HepG2 (cell line): ENCODE measurements around the gene CIAO3. TPM values are rescaled to one million over a fixed set of nuclear protein-coding genes. Genes with fewer than 3 reads are reported as not detected.
A peak's percentile ranks its signal among the peaks of the same experiment; 100 is the strongest.

ENCODE experiments used
- ATAC-seq: fragments of 200-7000 bp; cut with Tn5 transposase; 3 replicates; pipeline ENCODE4 v1.9.1; 2020; ENCODE audit warnings: mild to moderate bottlenecking, moderate library complexity
- BruUV-seq: library from RNA; stranded (reverse); fragments of 400-500 nt; replicated peaks from 2 replicates; lab custom pipeline; 2021; lab: Mats Ljungman, UMichigan
- CTCF ChIA-PET: fragments of 300-600 bp; formaldehyde crosslinking; extraction: SDS; loops from one replicate; lab custom pipeline; 2021; ENCODE audit warnings: low total read pairs, inconsistent platforms, low intra/inter-chr PET ratio; lab: Yijun Ruan, JAX
- POLR2A ChIA-PET: fragments of 350-600 bp; sonication (Branson Sonifier 250); formaldehyde crosslinking; loops from one replicate; lab custom pipeline; 2020; ENCODE audit warnings: antibody characterized with exemption, inconsistent platforms; lab: Yijun Ruan, JAX
- DNase-seq: peaks from one replicate; pipeline ENCODE4 v3.0.0-alpha.2; 2015; ENCODE audit warnings: low spot score
- FAIRE-seq: peaks from 3 replicates; lab custom pipeline; 2011; peaks lifted over from hg19 to GRCh38; lab: Jason Lieb, UNC
- H2AFZ ChIP-seq: one replicate; pipeline ENCODE4 v1.6.1; 2011; ENCODE audit warnings: low read length, inconsistent platforms
- H3K27ac ChIP-seq: fragments of 300-600 bp; 3 replicates; pipeline ENCODE4 v1.8.0; 2011; ENCODE audit warnings: mixed run types, mild to moderate bottlenecking, mixed read lengths, low read length, inconsistent platforms; ENCODE audit not compliant: insufficient read depth; ENCODE audit errors: extremely low read length
- H3K27me3 ChIP-seq, 2 experiments: fragments of 200-600 bp in 1 of 2; 2 replicates in 1 of 2; 3 replicates in 1 of 2; pipeline versions ENCODE4 v1.6.0 to v1.8.0; 2011; ENCODE audit warnings: low read length in 2 of 2, mild to moderate bottlenecking in 2 of 2, moderate library complexity in 2 of 2, inconsistent platforms in 1 of 2; ENCODE audit not compliant: insufficient read depth in 2 of 2, control insufficient read depth in 1 of 2
- H3K36me3 ChIP-seq, 2 experiments: fragments of 200-600 bp in 1 of 2; replicated peaks in 1 of 2; 2 replicates in 1 of 2; 3 replicates in 1 of 2; pipeline versions ENCODE4 v1.5.1 to v1.8.0; 2011; ENCODE audit warnings: low read length in 2 of 2, inconsistent platforms in 1 of 2; ENCODE audit not compliant: insufficient read depth in 2 of 2, control insufficient read depth in 1 of 2
- H3K4me1 ChIP-seq: 2 replicates; pipeline ENCODE4 v1.5.1; 2012; ENCODE audit warnings: low read length, inconsistent platforms; ENCODE audit not compliant: insufficient read depth
- H3K4me2 ChIP-seq: 2 replicates; pipeline ENCODE4 v1.6.0; 2011; ENCODE audit warnings: low read depth, low read length, inconsistent platforms
- H3K4me3 ChIP-seq, 3 experiments: fragments of 200-600 bp in 1 of 3; sonication (generic), shearing (Covaris generic) in 1 of 3; replicated peaks in 1 of 3; 2 replicates each; pipeline ENCODE4 v1.5.1; 2011 to 2016; ENCODE audit warnings: low read length in 3 of 3, inconsistent platforms in 2 of 3, low read depth in 2 of 3, mild to moderate bottlenecking in 2 of 3, control low read depth in 1 of 3, mixed read lengths in 1 of 3; ENCODE audit not compliant: insufficient read depth in 1 of 3
- H3K79me2 ChIP-seq: one replicate; pipeline ENCODE4 v1.6.1; 2011; ENCODE audit warnings: low read length, inconsistent platforms; ENCODE audit not compliant: insufficient read depth
- H3K9ac ChIP-seq: 2 replicates; pipeline ENCODE4 v1.6.0; 2011; ENCODE audit warnings: mild to moderate bottlenecking, low read depth, low read length, inconsistent platforms; ENCODE audit not compliant: insufficient read depth
- H3K9me3 ChIP-seq: 2 replicates; pipeline ENCODE4 v1.5.1; 2012; ENCODE audit warnings: mild to moderate bottlenecking, low read length
- H4K20me1 ChIP-seq: 2 replicates; pipeline ENCODE4 v1.6.0; 2011; ENCODE audit warnings: inconsistent platforms, mild to moderate bottlenecking, low read length, moderate library complexity; ENCODE audit not compliant: insufficient read depth
- AGO2 ChIP-seq: fragments of 200-400 bp; formaldehyde crosslinking; optimal IDR thresholded peaks from 2 replicates; pipeline ENCODE3; 2017; ENCODE audit warnings: mild to moderate bottlenecking, low read depth, low read length, moderate library complexity
- HNRNPLL ChIP-seq: fragments of 200-400 bp; formaldehyde crosslinking; IDR thresholded peaks from 2 replicates; pipeline ENCODE4 v1.6.1; 2017; ENCODE audit warnings: mild to moderate bottlenecking, low read depth, low read length; ENCODE audit not compliant: poor library complexity, severe bottlenecking
- KDM2A ChIP-seq: sonication (generic); formaldehyde crosslinking; IDR thresholded peaks from 2 replicates; pipeline ENCODE4 v1.4.0; 2020; ENCODE audit warnings: low read depth, missing genetic modification reagents, borderline replicate concordance
- NAIF1 ChIP-seq: sonication (generic); formaldehyde crosslinking; IDR thresholded peaks from 2 replicates; pipeline ENCODE4 v1.5.0; 2020; ENCODE audit warnings: mild to moderate bottlenecking, missing genetic modification reagents, borderline replicate concordance
- PCBP1 ChIP-seq: fragments of 200-400 bp; formaldehyde crosslinking; IDR thresholded peaks from 2 replicates; pipeline ENCODE4 v1.6.1; 2017; ENCODE audit warnings: mild to moderate bottlenecking, low read depth, low read length, borderline replicate concordance
- RAD21 ChIP-seq: fragments of 450-650 bp; formaldehyde crosslinking; IDR thresholded peaks from 2 replicates; pipeline ENCODE4 v1.5.0; 2020; ENCODE audit warnings: mild to moderate bottlenecking
- RBFOX2 ChIP-seq: fragments of 200-400 bp; formaldehyde crosslinking; IDR thresholded peaks from 2 replicates; pipeline ENCODE4 v1.6.1; 2017; ENCODE audit warnings: low read depth, mild to moderate bottlenecking, low read length
- TAF15 ChIP-seq: fragments of 200-400 bp; formaldehyde crosslinking; IDR thresholded peaks from one replicate; pipeline ENCODE4 v1.6.1; 2018; ENCODE audit warnings: mild to moderate bottlenecking, low read depth, low read length; ENCODE audit not compliant: poor library complexity, severe bottlenecking
- TEAD2 ChIP-seq: sonication (generic); formaldehyde crosslinking; IDR thresholded peaks from 2 replicates; pipeline ENCODE4 v1.9.0; 2021; ENCODE audit warnings: missing genetic modification reagents
- WGBS: methylation state at CpG from one replicate; pipeline ENCODE4 v1.1.6; 2017; ENCODE audit warnings: low lambda C conversion rate; 5-methylcytosine and 5-hydroxymethylcytosine counted together
- in situ Hi-C: cut with HindIII; loops from 2 replicates; pipeline ENCODE4 v1.10.0; 2017; ENCODE audit warnings: low pct_unique_long_range_greater_than_20kb; ENCODE audit not compliant: extremely low pct_ligation_motif_present
- intact Hi-C: fragments of 100-400 bp; cut with micrococcal nuclease; formaldehyde crosslinking; loops from one replicate; pipeline ENCODE4 v1.10.0; 2022; ENCODE audit not compliant: unreplicated experiment
- polyA plus RNA-seq, 8 experiments: library from polyadenylated mRNA; depleted of rRNA in 3 of 8; stranded (reverse) in 7 of 8; unstranded in 1 of 8; fragments of >200 nt; fragmentation: Illumina TruSeq in 4 of 8; extraction: Trizol in 4 of 8; gene quantifications; 2 replicates each; pipeline versions ENCODE4 v1.2.1 to v1.2.3, GENCODE V29; 2011 to 2016; ENCODE audit warnings: low read depth in 4 of 8, missing spikeins in 1 of 8, mixed read lengths in 1 of 8; ENCODE audit not compliant: insufficient read depth in 1 of 8
- total RNA-seq, 5 experiments: library from RNA; depleted of rRNA; stranded (reverse); fragments of >200 nt; fragmentation: Illumina TruSeq; extraction: Trizol; gene quantifications; 2 replicates each; pipeline ENCODE4 v1.2.3, GENCODE V29; 2016; ENCODE audit warnings: low read depth in 1 of 5
- TF ChIP-seq, protein P1 (sequence below): sonication (generic); formaldehyde crosslinking; IDR thresholded peaks from 2 replicates; pipeline ENCODE4 v1.5.0; 2020; ENCODE audit warnings: missing genetic modification reagents, mild to moderate bottlenecking, borderline replicate concordance
- TF ChIP-seq, protein P2 (sequence below): sonication (generic); formaldehyde crosslinking; IDR thresholded peaks from 2 replicates; pipeline ENCODE4 v1.5.1; 2020; ENCODE audit warnings: mild to moderate bottlenecking, missing genetic modification reagents, moderate library complexity
- TF ChIP-seq, protein P3 (sequence below): sonication (generic); formaldehyde crosslinking; IDR thresholded peaks from 2 replicates; pipeline ENCODE4 v1.4.0; 2020; ENCODE audit warnings: missing genetic modification reagents
- TF ChIP-seq, protein P4 (sequence below): sonication (generic); formaldehyde crosslinking; IDR thresholded peaks from 2 replicates; pipeline ENCODE4 v1.4.0; 2020; ENCODE audit warnings: missing genetic modification reagents; ENCODE audit errors: not compliant biosample characterization

Gene CIAO3
- total and polyA plus RNA-seq, 2 of the 13 experiments (the other 11 are each of a cell fraction or from before 2014, with no cell fraction given), result 21.7 to 25.0 TPM

DNA sequence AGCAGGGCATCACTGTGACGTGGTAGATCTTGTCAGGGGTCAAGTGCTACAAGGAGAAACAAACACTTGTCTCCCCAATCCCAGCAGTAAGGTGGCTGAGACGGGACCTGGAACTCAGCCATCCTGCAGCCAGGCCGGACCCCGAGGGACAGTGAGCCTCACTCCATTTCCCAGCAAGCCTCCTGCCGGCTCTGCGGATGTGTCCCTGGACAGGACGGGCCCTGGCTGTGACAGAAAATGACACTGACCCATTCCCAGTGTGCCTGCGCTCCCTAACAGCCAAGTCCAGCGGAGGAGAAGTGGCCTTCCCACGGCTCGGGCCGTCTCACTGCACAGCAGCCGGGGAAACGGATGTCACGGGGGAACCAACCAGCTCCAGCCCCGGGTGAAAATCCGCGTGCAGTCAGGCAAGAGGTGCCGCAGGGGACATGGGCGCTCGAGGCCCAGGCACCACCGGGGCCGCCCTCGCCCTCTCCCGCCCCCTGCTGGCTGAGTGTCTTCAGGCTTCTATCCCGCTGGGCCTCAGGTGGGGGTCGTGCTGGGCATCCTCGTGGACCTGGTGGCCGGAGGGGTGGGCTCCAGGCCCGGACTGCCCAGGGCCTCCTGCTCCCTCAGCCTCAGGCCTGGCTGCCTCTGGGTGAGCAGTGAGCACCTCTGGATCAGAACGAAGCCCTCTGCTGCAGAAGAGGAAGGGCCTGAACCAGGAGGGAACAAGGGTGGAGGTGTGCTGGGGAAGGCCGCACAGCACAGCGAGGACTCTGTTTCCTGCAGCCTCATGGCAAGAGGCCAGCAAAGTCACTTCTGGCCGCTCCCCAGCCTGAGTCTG lies 7.2 kb downstream of the CIAO3 start:
- POLR2A ChIA-PET, result interaction anchor here (2.2 kb wide), 1 partner anchor 13 kb away, joined by 7 read pairs; the partner anchor contains the start of gene ANTKMT
- whole genome bisulfite sequencing, result 93% methylated on average over 5 of the region's 34 CpGs
- CTCF ChIA-PET, result interaction anchor here (2.7 kb wide), 1 partner anchor 21 kb away, joined by 19 read pairs; no protein-coding TSS in a partner anchor
- TF ChIP-seq KDM2A (0 out of 2 replicates have a peak, but pooled peaks have one; percentile 32), TAF15 (peak; percentile 21), HNRNPLL (peak; percentile 23), PCBP1 (0 out of 2 replicates have a peak, but pooled peaks have one; percentile 6), NAIF1 (CRISPR knock-in tag) (no peak), TEAD2 (CRISPR knock-in tag) (no peak), AGO2 (peak; percentile 39), RBFOX2 (0 out of 2 replicates have a peak, but pooled peaks have one; percentile 35), RAD21 (CRISPR knock-in tag) (peak; percentile 74)
- TF ChIP-seq, protein P1, sequence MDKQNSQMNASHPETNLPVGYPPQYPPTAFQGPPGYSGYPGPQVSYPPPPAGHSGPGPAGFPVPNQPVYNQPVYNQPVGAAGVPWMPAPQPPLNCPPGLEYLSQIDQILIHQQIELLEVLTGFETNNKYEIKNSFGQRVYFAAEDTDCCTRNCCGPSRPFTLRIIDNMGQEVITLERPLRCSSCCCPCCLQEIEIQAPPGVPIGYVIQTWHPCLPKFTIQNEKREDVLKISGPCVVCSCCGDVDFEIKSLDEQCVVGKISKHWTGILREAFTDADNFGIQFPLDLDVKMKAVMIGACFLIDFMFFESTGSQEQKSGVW, result no peak
- TF ChIP-seq, protein P2, sequence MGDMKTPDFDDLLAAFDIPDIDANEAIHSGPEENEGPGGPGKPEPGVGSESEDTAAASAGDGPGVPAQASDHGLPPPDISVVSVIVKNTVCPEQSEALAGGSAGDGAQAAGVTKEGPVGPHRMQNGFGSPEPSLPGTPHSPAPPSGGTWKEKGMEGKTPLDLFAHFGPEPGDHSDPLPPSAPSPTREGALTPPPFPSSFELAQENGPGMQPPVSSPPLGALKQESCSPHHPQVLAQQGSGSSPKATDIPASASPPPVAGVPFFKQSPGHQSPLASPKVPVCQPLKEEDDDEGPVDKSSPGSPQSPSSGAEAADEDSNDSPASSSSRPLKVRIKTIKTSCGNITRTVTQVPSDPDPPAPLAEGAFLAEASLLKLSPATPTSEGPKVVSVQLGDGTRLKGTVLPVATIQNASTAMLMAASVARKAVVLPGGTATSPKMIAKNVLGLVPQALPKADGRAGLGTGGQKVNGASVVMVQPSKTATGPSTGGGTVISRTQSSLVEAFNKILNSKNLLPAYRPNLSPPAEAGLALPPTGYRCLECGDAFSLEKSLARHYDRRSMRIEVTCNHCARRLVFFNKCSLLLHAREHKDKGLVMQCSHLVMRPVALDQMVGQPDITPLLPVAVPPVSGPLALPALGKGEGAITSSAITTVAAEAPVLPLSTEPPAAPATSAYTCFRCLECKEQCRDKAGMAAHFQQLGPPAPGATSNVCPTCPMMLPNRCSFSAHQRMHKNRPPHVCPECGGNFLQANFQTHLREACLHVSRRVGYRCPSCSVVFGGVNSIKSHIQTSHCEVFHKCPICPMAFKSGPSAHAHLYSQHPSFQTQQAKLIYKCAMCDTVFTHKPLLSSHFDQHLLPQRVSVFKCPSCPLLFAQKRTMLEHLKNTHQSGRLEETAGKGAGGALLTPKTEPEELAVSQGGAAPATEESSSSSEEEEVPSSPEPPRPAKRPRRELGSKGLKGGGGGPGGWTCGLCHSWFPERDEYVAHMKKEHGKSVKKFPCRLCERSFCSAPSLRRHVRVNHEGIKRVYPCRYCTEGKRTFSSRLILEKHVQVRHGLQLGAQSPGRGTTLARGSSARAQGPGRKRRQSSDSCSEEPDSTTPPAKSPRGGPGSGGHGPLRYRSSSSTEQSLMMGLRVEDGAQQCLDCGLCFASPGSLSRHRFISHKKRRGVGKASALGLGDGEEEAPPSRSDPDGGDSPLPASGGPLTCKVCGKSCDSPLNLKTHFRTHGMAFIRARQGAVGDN, result peak; percentile 48
- TF ChIP-seq, protein P3, sequence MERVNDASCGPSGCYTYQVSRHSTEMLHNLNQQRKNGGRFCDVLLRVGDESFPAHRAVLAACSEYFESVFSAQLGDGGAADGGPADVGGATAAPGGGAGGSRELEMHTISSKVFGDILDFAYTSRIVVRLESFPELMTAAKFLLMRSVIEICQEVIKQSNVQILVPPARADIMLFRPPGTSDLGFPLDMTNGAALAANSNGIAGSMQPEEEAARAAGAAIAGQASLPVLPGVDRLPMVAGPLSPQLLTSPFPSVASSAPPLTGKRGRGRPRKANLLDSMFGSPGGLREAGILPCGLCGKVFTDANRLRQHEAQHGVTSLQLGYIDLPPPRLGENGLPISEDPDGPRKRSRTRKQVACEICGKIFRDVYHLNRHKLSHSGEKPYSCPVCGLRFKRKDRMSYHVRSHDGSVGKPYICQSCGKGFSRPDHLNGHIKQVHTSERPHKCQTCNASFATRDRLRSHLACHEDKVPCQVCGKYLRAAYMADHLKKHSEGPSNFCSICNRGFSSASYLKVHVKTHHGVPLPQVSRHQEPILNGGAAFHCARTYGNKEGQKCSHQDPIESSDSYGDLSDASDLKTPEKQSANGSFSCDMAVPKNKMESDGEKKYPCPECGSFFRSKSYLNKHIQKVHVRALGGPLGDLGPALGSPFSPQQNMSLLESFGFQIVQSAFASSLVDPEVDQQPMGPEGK, result 0 out of 2 replicates have a peak, but pooled peaks have one; percentile 30
- TF ChIP-seq, protein P4, sequence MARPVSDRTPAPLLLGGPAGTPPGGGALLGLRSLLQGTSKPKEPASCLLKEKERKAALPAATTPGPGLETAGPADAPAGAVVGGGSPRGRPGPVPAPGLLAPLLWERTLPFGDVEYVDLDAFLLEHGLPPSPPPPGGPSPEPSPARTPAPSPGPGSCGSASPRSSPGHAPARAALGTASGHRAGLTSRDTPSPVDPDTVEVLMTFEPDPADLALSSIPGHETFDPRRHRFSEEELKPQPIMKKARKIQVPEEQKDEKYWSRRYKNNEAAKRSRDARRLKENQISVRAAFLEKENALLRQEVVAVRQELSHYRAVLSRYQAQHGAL (CRISPR knock-in tag), result no peak

More for the DNA sequence above, 7.2 kb downstream of the CIAO3 start:
- Histone ChIP-seq H3K4me1 (no peaks in the 10 kb centered on the region), H3K4me3 (no peak overlapping the region), H3K4me2 (no peak overlapping the region), H3K9ac (no peak overlapping the region), H3K27ac (no peak overlapping the region), H3K36me3 (peaks cover 3 to 25% of the 10 kb centered on the region in 2 experiments; a peak in 2 of 5 replicates), H3K79me2 (no peaks in the 10 kb centered on the region), H2AFZ (no peak overlapping the region), H3K9me3 (no peaks in the 10 kb centered on the region), H3K27me3 (no peaks in the 10 kb centered on the region), H4K20me1 (0 out of 2 replicates have a peak, but pooled peaks cover 2% of the 10 kb centered on the region)
- intact Hi-C loops, result no loop called here
- peak; percentile 61 for ATAC-seq
- no TSS peak for BruUV-seq
- no peak for FAIRE-seq
- in situ Hi-C loops, result no loop called here
- no peak for DNase-seq
